ENCODE data around the gene C1orf226. TPM values are rescaled to one million over a fixed set of nuclear protein-coding genes. Genes with fewer than 3 reads are reported as not detected.

Gene C1orf226
- polyA plus RNA-seq, 1 experiment, result 0.07 TPM

- Histone ChIP-seq H3K27ac (ENCODE audit: low read depth, low read length) (no peak overlapping the region), H3K4me3 (ENCODE audit: low read depth, low read length) (no peak overlapping the region), H3K27me3 (ENCODE audit: control insufficient read depth, insufficient read depth, low read length) (peaks cover 15% of the 10 kb centered on the region), H3K9me3 (ENCODE audit: control insufficient read depth, insufficient read depth, low read length) (no peaks in the 10 kb centered on the region)
- CTCF ChIA-PET, result interaction anchor here (2.3 kb wide), 1 partner anchor 9 kb away, joined by 9 read pairs; no protein-coding TSS in a partner anchor
- POLR2A ChIA-PET, result no interaction called here
- no peak for TF ChIP-seq CTCF (IDR thresholded peaks at IDR 0.05; ENCODE audit: low read depth, low read length)
- no peak for DNase-seq (ENCODE audit: low read depth, low spot score)
Measured at GRCh38 chr1:162383091-162383490, 1.6 kb downstream of the C1orf226 start.

- DNase-seq (ENCODE audit: low read depth, low spot score), result no peak
- POLR2A ChIA-PET, result no interaction called here
- CTCF ChIA-PET, result interaction anchor here (2.3 kb wide), 1 partner anchor 8 kb away, joined by 9 read pairs; no protein-coding TSS in a partner anchor
- no peak for TF ChIP-seq CTCF (IDR thresholded peaks at IDR 0.05; ENCODE audit: low read depth, low read length)
- Histone ChIP-seq H3K27ac (ENCODE audit: low read depth, low read length) (no peak overlapping the region), H3K4me3 (ENCODE audit: low read depth, low read length) (no peak overlapping the region), H3K27me3 (ENCODE audit: control insufficient read depth, insufficient read depth, low read length) (peaks cover 18% of the 10 kb centered on the region), H3K9me3 (ENCODE audit: control insufficient read depth, insufficient read depth, low read length) (no peaks in the 10 kb centered on the region)
Measured at GRCh38 chr1:162383516-162383915, 2.0 kb downstream of the C1orf226 start.

GRCh38 chr1:162384116-162384515 lies 2.6 kb downstream of the C1orf226 start:
- Histone ChIP-seq H3K4me3 (ENCODE audit: low read depth, low read length) (no peak overlapping the region), H3K27me3 (ENCODE audit: control insufficient read depth, insufficient read depth, low read length) (peaks cover 19% of the 10 kb centered on the region), H3K9me3 (ENCODE audit: control insufficient read depth, insufficient read depth, low read length) (no peaks in the 10 kb centered on the region), H3K27ac (ENCODE audit: low read depth, low read length) (no peak overlapping the region)
- POLR2A ChIA-PET, result no interaction called here
- no peak for TF ChIP-seq CTCF (IDR thresholded peaks at IDR 0.05; ENCODE audit: low read depth, low read length)
- DNase-seq (ENCODE audit: low read depth, low spot score), result no peak
- CTCF ChIA-PET, result interaction anchor here (2.3 kb wide), 1 partner anchor 8 kb away, joined by 9 read pairs; no protein-coding TSS in a partner anchor

GRCh38 chr1:162384601-162385279 lies 3.2 kb downstream of the C1orf226 start:
- no peak for TF ChIP-seq CTCF (IDR thresholded peaks at IDR 0.05; ENCODE audit: low read depth, low read length)
- POLR2A ChIA-PET, result no interaction called here

GRCh38 chr1:162385280-162385623 lies 3.7 kb downstream of the C1orf226 start:
- Histone ChIP-seq H3K4me3 (ENCODE audit: low read depth, low read length) (no peak overlapping the region), H3K27me3 (ENCODE audit: control insufficient read depth, insufficient read depth, low read length) (peaks cover 23% of the 10 kb centered on the region), H3K27ac (ENCODE audit: low read depth, low read length) (no peak overlapping the region), H3K9me3 (ENCODE audit: control insufficient read depth, insufficient read depth, low read length) (no peaks in the 10 kb centered on the region)
- ChIA-PET CTCF (no interaction called here), POLR2A (no interaction called here)
- TF ChIP-seq CTCF (IDR thresholded peaks at IDR 0.05; ENCODE audit: low read depth, low read length), result no peak
- no peak for DNase-seq (ENCODE audit: low read depth, low spot score)

More at GRCh38 chr1:162384601-162385279, 3.2 kb downstream of the C1orf226 start:
- H3K9me3 ChIP-seq (ENCODE audit: control insufficient read depth, insufficient read depth, low read length), result no peaks in the 10 kb centered on the region
- peaks cover 21% of the 10 kb centered on the region for H3K27me3 ChIP-seq (ENCODE audit: control insufficient read depth, insufficient read depth, low read length)
- no peak overlapping the region for H3K27ac ChIP-seq (ENCODE audit: low read depth, low read length)
- H3K4me3 ChIP-seq (ENCODE audit: low read depth, low read length), result no peak overlapping the region
- CTCF ChIA-PET, result no interaction called here
- no peak for DNase-seq (ENCODE audit: low read depth, low spot score)
